ENCODE results near the gene LYST. TPM values are rescaled to one million over a fixed set of nuclear protein-coding genes. Genes with fewer than 3 reads are reported as not detected.

The LYST gene
- total RNA-seq, 2 donors from 2014 or later, result 21.9 to 41.7 TPM

DNA sequence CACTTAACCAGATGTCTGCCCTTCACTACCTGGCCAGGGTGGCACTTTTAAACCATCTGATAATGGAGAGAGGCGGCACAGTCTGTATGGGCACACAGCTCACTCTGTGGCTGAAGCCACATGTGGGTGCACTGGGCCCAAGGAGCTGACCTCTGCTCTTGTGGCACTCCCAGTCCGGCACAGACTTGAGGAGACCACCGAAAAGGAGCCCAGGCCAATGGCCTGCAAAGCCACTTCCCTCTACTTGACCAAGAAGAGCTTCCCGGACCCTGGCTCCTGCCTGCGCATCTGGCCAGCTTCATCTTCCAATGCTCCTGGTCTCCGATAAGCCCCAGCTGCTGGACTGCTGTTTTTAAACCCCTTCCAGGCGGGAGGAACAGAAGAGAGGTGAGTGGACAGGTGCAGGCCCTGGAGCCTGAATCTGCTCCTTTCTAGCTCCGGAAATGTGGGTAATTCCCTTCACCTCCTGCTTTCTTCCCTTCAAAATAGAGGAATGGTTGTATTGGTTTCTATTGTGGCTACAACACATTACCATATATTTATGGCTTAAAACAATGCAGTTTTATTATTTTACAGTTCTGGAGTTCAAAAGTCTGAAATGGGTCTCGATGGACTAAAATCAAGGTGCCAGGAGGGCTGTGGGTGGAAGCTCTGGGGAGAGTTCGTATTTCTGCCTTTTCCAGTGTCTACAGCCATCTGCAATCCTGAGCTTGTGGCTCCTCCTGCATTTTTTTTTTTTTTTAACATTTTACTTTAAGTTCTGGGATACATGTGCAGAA, 228.8 kb downstream of the LYST start:
- 86% methylated on average over 10 of the region's 10 CpGs for WGBS
- H3K27me3 ChIP-seq (replicated peaks; ENCODE audit: insufficient read depth), result no peaks in the 10 kb centered on the region
- H3K9me3 ChIP-seq, result no peaks in the 10 kb centered on the region
- intact Hi-C loops (cut with DNase I), result no loop called here
- DNase-seq (ENCODE audit: low spot score), result no peak
- TF ChIP-seq, protein P1, sequence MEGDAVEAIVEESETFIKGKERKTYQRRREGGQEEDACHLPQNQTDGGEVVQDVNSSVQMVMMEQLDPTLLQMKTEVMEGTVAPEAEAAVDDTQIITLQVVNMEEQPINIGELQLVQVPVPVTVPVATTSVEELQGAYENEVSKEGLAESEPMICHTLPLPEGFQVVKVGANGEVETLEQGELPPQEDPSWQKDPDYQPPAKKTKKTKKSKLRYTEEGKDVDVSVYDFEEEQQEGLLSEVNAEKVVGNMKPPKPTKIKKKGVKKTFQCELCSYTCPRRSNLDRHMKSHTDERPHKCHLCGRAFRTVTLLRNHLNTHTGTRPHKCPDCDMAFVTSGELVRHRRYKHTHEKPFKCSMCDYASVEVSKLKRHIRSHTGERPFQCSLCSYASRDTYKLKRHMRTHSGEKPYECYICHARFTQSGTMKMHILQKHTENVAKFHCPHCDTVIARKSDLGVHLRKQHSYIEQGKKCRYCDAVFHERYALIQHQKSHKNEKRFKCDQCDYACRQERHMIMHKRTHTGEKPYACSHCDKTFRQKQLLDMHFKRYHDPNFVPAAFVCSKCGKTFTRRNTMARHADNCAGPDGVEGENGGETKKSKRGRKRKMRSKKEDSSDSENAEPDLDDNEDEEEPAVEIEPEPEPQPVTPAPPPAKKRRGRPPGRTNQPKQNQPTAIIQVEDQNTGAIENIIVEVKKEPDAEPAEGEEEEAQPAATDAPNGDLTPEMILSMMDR (IDR thresholded peaks at IDR 0.05), result no peak
- TF ChIP-seq POLR2A (IDR thresholded peaks at IDR 0.05) (no peak), POLR2AphosphoS5 (IDR thresholded peaks at IDR 0.05) (no peak)
- no peak overlapping the region for H3K4me3 ChIP-seq
- H3K27ac ChIP-seq, result no peak overlapping the region
- peaks cover 9% of the 10 kb centered on the region for H3K4me1 ChIP-seq (replicated peaks)
- no peaks in the 10 kb centered on the region for H3K36me3 ChIP-seq

DNA sequence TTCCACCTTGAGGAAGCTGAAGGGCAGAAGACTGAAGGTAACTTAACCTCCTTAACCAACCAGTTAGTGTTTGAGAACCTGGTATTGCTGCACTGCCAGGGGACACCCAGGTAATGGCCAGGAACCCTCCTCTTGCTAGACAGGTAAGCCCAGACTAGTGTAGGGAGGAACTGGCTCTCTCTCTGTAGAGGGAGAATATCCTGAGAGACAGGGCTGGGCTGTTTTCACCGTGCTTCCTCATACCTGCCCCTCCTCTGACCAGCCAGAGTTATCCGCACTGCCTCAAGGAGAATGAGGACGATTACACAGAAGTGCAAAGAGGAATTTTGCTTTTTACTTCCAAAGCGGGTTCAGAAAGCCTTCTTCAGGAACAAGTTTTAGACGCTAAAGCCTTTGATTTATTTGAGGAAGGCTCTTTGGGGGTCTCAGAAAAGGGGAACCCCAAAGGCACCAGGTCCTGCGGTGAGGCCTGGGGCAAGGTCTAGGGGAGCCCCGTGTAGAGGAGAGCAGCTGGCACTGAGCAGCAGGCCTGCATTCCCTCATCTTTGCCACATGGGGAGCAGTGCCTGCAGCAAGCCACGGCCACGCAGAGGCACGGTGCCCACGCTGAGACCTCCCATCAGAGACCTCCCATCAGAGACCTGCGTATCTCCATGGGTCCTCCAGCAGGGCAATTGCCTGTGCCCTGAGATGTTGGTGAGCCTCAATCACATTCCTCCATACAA, 230.6 kb downstream of the LYST start:
- H3K9me3 ChIP-seq, result no peaks in the 10 kb centered on the region
- TF ChIP-seq POLR2A (IDR thresholded peaks at IDR 0.05) (no peak), POLR2AphosphoS5 (IDR thresholded peaks at IDR 0.05) (peak; percentile 72)
- TF ChIP-seq, protein P1 (IDR thresholded peaks at IDR 0.05), result no peak
- H3K36me3 ChIP-seq, result no peaks in the 10 kb centered on the region
- H3K27me3 ChIP-seq (replicated peaks; ENCODE audit: insufficient read depth), result no peaks in the 10 kb centered on the region
- no peak overlapping the region for H3K4me3 ChIP-seq
- DNase-seq (ENCODE audit: low spot score), result peak; percentile 74
- 60% methylated on average over 12 of the region's 12 CpGs for WGBS
- H3K4me1 ChIP-seq (replicated peaks), result peaks cover 9% of the 10 kb centered on the region
- peak overlapping the region; percentile 55 to 60 for H3K27ac ChIP-seq
- intact Hi-C loops (cut with DNase I), result no loop called here

DNA sequence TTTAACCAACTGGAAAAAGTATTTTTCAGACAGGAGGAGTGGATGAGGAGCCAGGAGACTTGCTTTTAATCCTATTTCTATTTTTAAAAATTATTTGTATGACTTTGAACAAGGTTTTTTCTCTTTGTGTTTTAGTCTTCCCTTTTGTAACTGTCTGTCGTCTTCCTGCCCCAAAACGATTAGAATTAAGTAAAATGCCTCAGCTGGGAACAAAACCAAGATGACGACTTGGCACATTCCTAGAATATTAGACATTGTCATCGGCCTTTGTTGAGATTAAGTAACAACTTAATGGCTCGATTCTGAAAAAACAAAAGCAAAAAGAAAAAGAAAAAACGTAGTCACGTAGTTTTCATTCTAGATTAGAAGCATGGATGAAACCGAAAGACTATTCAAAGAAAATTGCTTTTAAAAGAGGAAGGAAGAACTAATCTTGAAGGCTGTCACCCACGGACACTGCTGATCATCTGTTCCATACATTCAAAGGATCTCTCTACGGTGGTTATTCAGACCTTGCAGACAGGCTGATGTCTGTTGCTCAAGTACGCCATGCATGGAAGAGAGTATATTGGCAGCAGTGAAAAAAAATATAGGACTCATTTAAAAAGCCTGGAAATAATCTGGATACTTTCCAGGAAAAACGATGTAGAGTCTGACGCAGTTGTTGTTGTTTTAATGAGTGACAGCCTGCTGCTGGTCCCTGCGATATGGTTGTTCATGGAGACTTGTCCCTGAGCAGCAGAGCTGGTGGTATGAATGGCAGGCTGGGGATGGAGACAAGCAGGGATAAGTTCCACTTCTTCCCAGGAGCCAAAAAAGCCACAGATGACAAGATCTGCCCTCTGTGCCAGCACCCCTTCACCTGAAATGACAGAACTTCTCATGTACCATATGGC, 234.0 kb downstream of the LYST start:
- WGBS, result 44% methylated on average over 14 of the region's 14 CpGs
- intact Hi-C loops (cut with DNase I), result no loop called here
- no peak overlapping the region for H3K4me3 ChIP-seq

DNA sequence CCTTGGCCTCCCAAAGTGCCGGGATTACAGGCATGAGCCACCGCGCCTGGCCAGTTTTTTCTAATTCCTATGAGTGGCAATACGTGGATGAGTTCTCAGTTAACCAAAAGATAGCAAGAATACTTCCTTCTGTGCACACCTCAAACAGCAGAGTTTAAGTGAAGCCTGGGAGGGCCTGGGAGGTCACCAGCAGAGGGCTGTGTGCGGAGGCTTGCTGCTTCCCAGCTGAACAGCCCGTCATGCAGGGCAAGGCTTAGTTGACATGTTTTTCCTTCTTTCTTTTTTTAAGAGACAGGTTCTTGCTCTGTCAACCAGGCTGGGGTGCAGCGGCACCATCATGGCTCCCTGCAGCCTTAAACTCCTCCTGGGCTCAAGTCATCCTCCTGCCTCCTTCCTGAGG, 234.9 kb downstream of the LYST start:
- H3K27me3 ChIP-seq (replicated peaks; ENCODE audit: insufficient read depth), result no peaks in the 10 kb centered on the region
- intact Hi-C loops (cut with DNase I), result no loop called here
- H3K4me1 ChIP-seq (replicated peaks), result peaks cover 9% of the 10 kb centered on the region
- no peak for DNase-seq (ENCODE audit: low spot score)
- H3K9me3 ChIP-seq, result no peaks in the 10 kb centered on the region
- no peaks in the 10 kb centered on the region for H3K36me3 ChIP-seq
- no peak overlapping the region for H3K4me3 ChIP-seq
- 85% methylated on average over 7 of the region's 7 CpGs for WGBS
- TF ChIP-seq POLR2AphosphoS5 (IDR thresholded peaks at IDR 0.05) (no peak), POLR2A (IDR thresholded peaks at IDR 0.05) (no peak)
- TF ChIP-seq, protein P1 (IDR thresholded peaks at IDR 0.05), result no peak
- no peak overlapping the region for H3K27ac ChIP-seq

More for the DNA sequence above, 234.0 kb downstream of the LYST start:
- no peak for TF ChIP-seq POLR2A (IDR thresholded peaks at IDR 0.05)
- TF ChIP-seq POLR2AphosphoS5 (IDR thresholded peaks at IDR 0.05), result no peak
- TF ChIP-seq, protein P1 (IDR thresholded peaks at IDR 0.05), result no peak
- H3K36me3 ChIP-seq, result no peaks in the 10 kb centered on the region
- no peak for DNase-seq (ENCODE audit: low spot score)
- H3K9me3 ChIP-seq, result no peaks in the 10 kb centered on the region
- no peak overlapping the region for H3K27ac ChIP-seq
- peaks cover 9% of the 10 kb centered on the region for H3K4me1 ChIP-seq (replicated peaks)
- H3K27me3 ChIP-seq (replicated peaks; ENCODE audit: insufficient read depth), result no peaks in the 10 kb centered on the region

All from prostate gland (tissue), 2 donors.